NCI-H2227 treated with DMSO at 0.1 percent for 48 hours (cell line): ENCODE results near the gene ZNF530.
A peak's percentile ranks its signal among the peaks of the same experiment; 100 is the strongest.

Experiments
- DNase-seq: peaks from one replicate; lab custom pipeline; 2025; lab: John Stamatoyannopoulos, UW

ZNF530 gene

GRCh38 chr19:57599761-57600383 is at the start of gene ZNF530:
ZNF530 (plus strand) TSS chr19:57599885; CDS start chr19:57604346, 4,461 bp downstream.
- peak; percentile 95 for DNase-seq

DNA sequence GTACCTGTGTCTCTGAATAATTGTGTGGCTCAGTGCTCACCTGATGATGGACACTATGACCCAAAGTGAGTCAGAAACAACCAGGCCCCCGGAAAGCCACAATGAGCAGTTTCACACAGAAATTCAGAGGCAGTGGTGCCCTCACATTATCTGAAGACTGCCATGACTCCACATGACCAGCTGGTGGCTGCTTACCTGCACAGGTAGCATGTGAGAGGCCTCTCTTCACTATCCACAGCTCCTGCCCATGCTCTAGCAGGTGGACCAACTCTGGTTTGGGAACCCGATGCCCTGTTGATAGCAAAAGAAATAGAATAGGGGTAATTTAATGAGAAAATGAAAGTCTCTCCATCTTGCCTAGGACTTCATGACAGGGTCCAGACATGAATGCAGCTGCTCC is 47.3 kb upstream of the ZNF530 start:
- DNase-seq: no peak

GRCh38 chr19:57557659-57558058 is 42.0 kb upstream of the ZNF530 start:
- no peak for DNase-seq

DNA sequence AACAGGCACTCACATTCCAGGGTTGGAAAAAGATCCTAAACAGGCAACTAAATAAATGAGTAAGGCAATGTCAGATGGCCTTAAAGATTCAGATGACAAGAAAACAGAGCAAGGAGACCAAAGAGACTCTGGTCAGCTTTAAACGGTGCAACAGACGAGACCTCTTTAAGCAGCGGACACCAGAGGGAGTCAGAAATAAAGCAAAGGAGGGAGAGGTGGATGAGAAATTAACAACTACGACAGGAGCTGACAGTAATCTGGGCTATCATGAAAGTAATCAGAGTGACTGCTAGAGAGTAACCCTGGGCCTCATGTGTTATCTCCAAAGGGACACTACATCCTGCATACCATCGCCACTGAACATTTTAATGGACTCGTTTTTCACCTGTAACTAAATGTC is 41.2 kb upstream of the ZNF530 start:
- DNase-seq: no peak

- no peak for DNase-seq
Measured at GRCh38 chr19:57559008-57559403, 40.7 kb upstream of the ZNF530 start.

DNA sequence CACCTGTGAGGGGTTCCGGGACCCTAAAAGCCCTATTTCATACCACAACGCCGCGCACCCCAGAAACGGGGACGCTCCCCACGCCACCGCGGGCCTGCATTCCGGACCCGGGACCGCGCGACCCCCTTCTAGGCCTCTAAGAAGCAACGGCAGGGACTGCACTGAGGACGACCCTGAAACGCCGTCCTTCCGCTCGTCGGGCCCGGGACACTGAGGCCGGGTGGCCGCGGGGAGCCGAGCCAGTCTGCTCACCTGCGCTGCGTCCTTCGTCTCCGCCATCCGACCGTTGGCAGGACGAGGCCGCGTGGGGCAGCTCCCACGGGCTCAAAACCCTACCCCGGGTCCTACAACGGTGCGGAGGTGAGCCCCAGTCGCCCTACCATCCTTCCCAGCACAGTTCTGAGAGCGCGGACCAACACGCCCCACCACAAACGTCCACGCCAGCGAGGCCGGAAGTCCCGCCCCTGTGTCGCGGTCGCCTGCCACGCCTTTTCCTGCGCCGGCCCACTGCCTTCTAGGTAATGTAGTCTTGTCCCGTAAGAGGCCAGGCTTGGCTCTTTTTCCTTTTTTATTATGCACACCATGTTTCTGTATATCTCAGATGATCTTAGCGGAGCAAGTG is 40.2 kb upstream of the ZNF530 start, which contains the start of gene ZNF550:
Gene ZNF550, minus strand, starts transcription at position 460 of the 622 bp plus-strand sequence. Its CDS starts 181 bp downstream, at position 279.
- peak; percentile 97 for DNase-seq

DNA sequence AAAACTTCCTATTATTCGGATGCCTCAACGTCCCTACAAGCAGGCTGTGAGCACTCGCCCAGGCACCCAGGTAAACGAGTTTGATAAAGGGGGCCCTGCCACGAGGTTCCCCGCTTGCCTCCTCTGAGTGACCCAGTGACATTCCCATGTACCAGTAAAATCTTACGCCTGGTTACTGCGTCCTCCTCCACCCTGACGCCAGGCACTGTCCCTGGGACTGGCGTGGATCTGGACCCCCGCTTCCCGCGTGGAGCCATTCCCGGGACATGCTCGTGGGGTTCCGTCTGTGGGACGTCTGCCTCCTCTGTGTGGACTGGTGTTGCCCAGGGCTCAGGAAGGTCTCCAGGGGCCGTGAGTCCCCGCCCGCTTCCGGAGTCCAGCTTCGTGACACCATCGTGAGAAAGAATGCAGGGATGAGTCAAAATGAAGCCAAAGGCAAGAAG is 39.6 kb upstream of the ZNF530 start:
- DNase-seq: no peak

GRCh38 chr19:57563547-57563946 is 36.1 kb upstream of the ZNF530 start:
- DNase-seq: no peak

GRCh38 chr19:57566396-57567265 is 33.1 kb upstream of the ZNF530 start:
- no peak for DNase-seq

GRCh38 chr19:57570707-57571106 is 29.0 kb upstream of the ZNF530 start:
- no peak for DNase-seq

DNA sequence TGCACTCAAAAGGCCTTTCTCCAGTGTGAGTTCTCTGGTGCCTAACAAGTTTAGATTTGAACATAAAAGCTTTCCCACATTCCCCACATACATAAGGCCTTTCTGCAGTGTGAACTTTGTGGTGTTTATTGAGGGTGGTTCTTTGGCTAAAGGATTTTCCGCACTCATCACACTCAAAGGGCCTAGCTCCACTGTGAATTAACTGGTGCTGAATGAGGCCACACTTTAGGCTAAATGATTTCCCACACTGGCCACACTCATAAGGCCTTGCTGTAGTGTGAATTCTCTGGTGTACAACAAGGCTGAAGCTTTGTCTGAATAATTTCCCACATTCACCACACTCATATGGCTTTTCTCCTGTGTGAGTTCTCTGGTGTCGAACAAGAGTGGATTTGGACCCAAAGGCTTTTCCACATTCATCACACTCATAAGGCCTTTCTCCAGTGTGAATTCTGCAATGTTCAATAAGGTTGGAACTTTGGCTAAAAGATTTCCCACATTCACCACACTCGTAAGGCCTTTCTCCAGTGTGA is 27.2 kb upstream of the ZNF530 start:
- no peak for DNase-seq

GRCh38 chr19:57576661-57577060 is 23.0 kb upstream of the ZNF530 start:
- DNase-seq: no peak

- DNase-seq: peak; percentile 100
Measured at GRCh38 chr19:57578487-57579205, 21.0 kb upstream of the ZNF530 start, which contains the start of gene ZNF416. ZNF416 (minus strand) TSS chr19:57578911; CDS start chr19:57578704, 207 bp downstream.

GRCh38 chr19:57583104-57583520 is 16.6 kb upstream of the ZNF530 start:
- no peak for DNase-seq

DNA sequence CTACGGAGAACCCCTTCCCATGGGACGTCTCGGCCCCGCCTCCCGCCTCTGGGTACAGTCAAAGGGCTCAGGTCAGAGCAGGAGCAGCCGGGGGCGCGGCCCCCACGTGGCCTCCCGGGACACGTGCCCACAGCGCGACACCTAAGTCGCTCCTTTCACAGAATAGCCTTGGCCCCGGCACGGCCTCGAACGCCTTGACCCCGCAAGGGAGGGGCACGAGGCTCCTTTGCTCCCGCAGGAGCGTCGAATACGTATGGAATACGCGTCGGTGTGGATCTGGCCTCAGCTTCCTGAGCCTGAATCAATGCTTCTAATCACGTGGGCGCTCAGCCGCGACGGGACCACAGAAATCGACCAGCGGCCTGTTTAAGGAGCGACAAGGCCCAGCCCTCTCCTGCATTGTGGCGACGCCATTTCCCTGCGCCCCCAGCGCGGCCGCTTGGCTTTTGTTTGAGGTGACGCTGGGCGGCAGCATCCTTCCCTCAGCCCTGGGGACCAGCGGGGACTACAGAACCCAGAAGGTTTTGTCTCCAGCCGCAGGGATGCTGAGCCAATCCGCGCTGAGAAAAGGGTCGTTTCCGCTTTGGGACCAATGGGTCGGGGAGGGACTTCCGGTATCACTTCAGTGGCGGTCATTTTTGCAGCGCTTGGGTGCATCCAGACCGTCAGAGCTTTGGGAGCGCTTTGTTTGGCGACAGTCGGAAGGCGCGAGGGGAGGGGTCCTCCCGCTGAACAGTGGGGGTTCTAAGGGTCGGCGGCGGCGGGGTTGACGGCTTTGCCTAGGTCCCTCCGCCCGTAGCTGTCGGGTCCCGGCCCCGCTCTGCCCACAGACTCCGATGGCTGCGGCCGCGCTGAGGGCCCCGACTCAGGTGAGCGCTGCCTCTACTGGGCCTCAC is 15.9 kb upstream of the ZNF530 start, which contains the start of gene ZIK1:
Gene ZIK1, plus strand, starts transcription at position 625 of the 896 bp plus-strand sequence. Its CDS starts 212 bp downstream, at position 837.
- peak; percentile 88 for DNase-seq

GRCh38 chr19:57587529-57587928 is 12.2 kb upstream of the ZNF530 start:
- DNase-seq: no peak

DNA sequence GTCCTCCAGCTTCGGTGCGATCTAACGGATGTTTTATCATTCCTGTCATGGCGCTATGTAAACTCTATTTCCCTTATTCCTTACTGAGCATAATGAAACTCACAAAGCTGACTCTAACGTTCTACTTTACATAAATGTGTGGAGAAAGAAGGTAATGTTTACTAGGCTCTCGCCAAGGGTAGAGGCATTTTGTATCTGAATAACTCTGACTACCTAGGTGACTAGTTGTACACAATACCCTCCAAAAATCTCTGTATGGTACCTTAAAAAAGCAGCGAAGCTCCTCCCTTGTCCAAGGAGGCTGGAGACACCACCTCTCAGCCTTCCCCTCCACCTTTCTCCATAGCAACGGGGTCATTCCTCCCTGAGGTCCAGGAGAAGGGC is 316 bp upstream of the ZNF530 start:
- no peak for DNase-seq

DNA sequence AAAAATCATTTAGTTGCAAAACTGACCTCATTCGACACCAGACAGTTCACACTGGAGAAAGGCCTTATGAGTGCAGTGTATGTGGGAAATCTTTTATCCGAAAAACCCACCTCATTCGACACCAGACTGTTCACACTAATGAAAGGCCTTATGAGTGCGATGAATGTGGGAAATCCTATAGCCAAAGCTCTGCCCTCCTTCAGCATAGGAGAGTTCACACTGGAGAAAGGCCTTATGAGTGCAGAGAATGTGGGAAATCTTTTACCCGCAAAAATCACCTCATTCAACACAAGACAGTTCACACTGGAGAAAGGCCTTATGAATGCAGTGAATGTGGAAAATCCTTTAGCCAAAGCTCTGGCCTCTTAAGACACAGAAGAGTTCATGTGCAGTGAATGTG is 7.2 kb downstream of the ZNF530 start:
- no peak for DNase-seq

DNA sequence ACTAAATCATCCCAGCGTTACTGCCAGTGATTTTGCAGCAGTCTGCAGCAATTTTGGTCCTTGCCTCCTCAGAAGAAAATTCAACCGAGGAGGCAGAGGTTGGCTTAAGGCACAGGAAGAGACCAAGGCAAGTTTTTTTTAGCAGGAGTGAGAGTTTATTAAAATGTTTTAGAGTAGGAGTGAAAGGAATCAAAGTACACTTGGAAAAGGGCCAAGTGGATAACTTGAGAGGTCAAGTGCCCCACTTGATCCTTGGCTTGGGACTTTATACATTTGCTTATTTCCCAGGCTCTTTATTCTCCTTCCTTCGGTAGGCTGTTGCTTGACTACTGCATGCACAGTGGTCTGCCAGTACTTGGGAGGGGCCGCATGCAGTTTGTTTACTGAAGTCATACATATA is 11.4 kb downstream of the ZNF530 start:
- no peak for DNase-seq

DNA sequence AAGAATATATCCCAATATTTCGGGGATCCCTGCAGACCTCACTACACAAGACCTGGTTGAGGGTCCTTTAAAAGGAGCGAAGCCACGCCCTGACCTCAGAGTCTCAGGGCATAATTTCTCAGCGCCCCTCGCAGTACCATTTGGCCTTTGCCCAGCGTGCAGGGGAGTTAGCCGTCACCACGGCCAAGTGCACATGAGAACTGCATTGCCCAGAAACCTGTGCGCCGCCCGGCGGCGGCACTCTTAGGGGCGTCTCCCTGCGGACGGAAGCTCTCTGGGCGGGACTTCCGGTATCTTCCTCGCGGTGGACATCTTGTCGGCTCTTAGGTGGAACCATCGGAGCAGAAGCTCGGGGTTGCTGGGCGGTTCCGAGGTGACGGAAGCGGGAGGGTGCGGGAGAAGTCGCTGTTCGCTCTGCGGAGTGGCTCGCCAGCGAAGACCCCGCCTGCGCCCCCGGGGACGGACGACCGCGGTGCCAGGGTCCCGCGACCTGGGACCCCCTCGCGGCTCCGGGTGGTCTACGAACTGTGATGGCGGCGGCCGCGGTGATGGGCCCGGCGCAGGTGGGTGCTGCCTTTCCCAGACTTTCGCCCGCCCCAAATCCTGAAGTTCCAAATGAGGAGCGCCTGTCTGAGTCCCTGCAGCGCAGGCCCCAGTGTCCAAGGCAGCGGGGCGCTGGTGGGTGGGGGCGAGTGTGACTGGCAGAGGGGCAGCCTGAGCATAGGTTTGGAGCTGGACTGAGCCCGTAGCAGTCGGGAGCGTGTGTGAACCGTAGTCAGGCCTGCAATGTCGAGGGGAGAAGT is 14.5 kb downstream of the ZNF530 start, which contains the start of gene ZNF134:
Gene ZNF134, plus strand, starts transcription at position 302 of the 803 bp plus-strand sequence. CDS start 5,227 bp downstream, outside the sequence.
- peak; percentile 97 for DNase-seq
